SK-N-SH (cell line): Measurements from ENCODE around the gene PGP. TPM values are rescaled to one million over a fixed set of nuclear protein-coding genes. Genes with fewer than 3 reads are reported as not detected.

ENCODE experiments used
- CTCF ChIA-PET: fragments of 300-600, 350-600 bp; formaldehyde crosslinking; extraction: SDS; loops from one replicate; lab custom pipeline; 2021; lab: Yijun Ruan, JAX
- POLR2A ChIA-PET: fragments of 350-600 bp; sonication (Branson Sonifier 250); formaldehyde crosslinking; extraction: SDS; loops from one replicate; lab custom pipeline; 2020; ENCODE audit warnings: antibody characterized with exemption, inconsistent platforms; lab: Yijun Ruan, JAX
- DNase-seq: peaks from one replicate; pipeline ENCODE4 v3.0.0; 2012
- H2AFZ ChIP-seq: fragments of 200-600 bp; sonication (generic); 2 replicates; pipeline ENCODE4 v1.8.1; 2016; ENCODE audit warnings: antibody characterized with exemption, mild to moderate bottlenecking, low read depth
- H3F3A ChIP-seq: fragments of 200-600 bp; sonication (generic); replicated peaks from 2 replicates; pipeline ENCODE3; 2016; ENCODE audit warnings: antibody characterized with exemption, mild to moderate bottlenecking; ENCODE audit not compliant: insufficient read depth
- H3K27ac ChIP-seq, 2 experiments: fragments of 200-500 bp in 1 of 2; fragments of 200-600 bp in 1 of 2; sonication (Bioruptor generic) in 1 of 2; sonication (generic), shearing (Covaris generic) in 1 of 2; 2 replicates each; pipeline versions ENCODE4 v1.5.1 to v1.6.1; 2014 to 2016; ENCODE audit warnings: low read depth in 2 of 2, inconsistent platforms in 1 of 2, low read length in 1 of 2, mild to moderate bottlenecking in 1 of 2, mixed read lengths in 1 of 2
- H3K27me3 ChIP-seq: fragments of 200-600 bp; sonication (generic), shearing (Covaris generic); 2 replicates; pipeline ENCODE4 v1.6.1; 2016; ENCODE audit warnings: mixed run types; ENCODE audit not compliant: insufficient read depth
- H3K36me3 ChIP-seq, 2 experiments: fragments of 200-500 bp in 1 of 2; fragments of 200-600 bp in 1 of 2; sonication (Bioruptor generic) in 1 of 2; sonication (generic) in 1 of 2; replicated peaks in 1 of 2; 2 replicates each; pipeline versions ENCODE3 to v1.5.1; 2014 to 2016; ENCODE audit warnings: low read length in 1 of 2, mild to moderate bottlenecking in 1 of 2; ENCODE audit not compliant: insufficient read depth in 2 of 2, control insufficient read depth in 1 of 2
- H3K4me1 ChIP-seq, 2 experiments: fragments of 200-500 bp in 1 of 2; fragments of 200-600 bp in 1 of 2; sonication (Bioruptor generic) in 1 of 2; sonication (generic), shearing (Covaris generic) in 1 of 2; 2 replicates each; pipeline versions ENCODE4 v1.5.1 to v1.6.1; 2014 to 2016; ENCODE audit warnings: low read depth in 1 of 2, low read length in 1 of 2, mixed run types in 1 of 2; ENCODE audit not compliant: insufficient read depth in 2 of 2, control insufficient read depth in 1 of 2
- H3K4me2 ChIP-seq: fragments of 200-600 bp; sonication (generic), shearing (Covaris generic); 2 replicates; pipeline ENCODE4 v1.6.1; 2017; ENCODE audit warnings: mixed run types
- H3K4me3 ChIP-seq, 2 experiments: fragments of 200-500 bp in 1 of 2; fragments of 200-600 bp in 1 of 2; sonication (Bioruptor generic) in 1 of 2; sonication (generic), shearing (Covaris generic) in 1 of 2; 2 replicates each; pipeline versions ENCODE4 v1.5.1 to v1.8.1; 2014 to 2016; ENCODE audit warnings: low read depth in 2 of 2, inconsistent platforms in 1 of 2, low read length in 1 of 2, mild to moderate bottlenecking in 1 of 2, mixed read lengths in 1 of 2, moderate library complexity in 1 of 2
- H3K79me2 ChIP-seq: fragments of 200-600 bp; sonication (generic); 2 replicates; pipeline ENCODE4 v1.8.1; 2017; ENCODE audit warnings: mild to moderate bottlenecking; ENCODE audit not compliant: insufficient read depth
- H3K9ac ChIP-seq: fragments of 200-600 bp; sonication (generic); 2 replicates; pipeline ENCODE4 v1.6.1; 2017; ENCODE audit warnings: mixed run types
- H3K9me2 ChIP-seq: fragments of 200-600 bp; sonication (generic); 2 replicates; pipeline ENCODE4 v1.6.1; 2017; ENCODE audit warnings: mixed run types
- H3K9me3 ChIP-seq: fragments of 200-600 bp; sonication (generic); 2 replicates; pipeline ENCODE4 v1.6.1; 2017; ENCODE audit warnings: mixed run types, mild to moderate bottlenecking, moderate library complexity
- H4K20me1 ChIP-seq: fragments of 200-600 bp; sonication (generic); 2 replicates; pipeline ENCODE4 v1.6.1; 2017; ENCODE audit warnings: mild to moderate bottlenecking, mixed run types; ENCODE audit not compliant: insufficient read depth
- CHD2 ChIP-seq: fragments of 150-350 bp; IDR thresholded peaks from 2 replicates; pipeline ENCODE4 v1.6.1; 2018; ENCODE audit warnings: low read length; ENCODE audit not compliant: partially characterized antibody
- CTCF ChIP-seq: fragments of 200-600 bp; sonication (generic); IDR thresholded peaks from 2 replicates; pipeline ENCODE4 v1.6.1; 2017; ENCODE audit warnings: antibody characterized with exemption, mild to moderate bottlenecking, moderate library complexity
- ELF1 ChIP-seq: IDR thresholded peaks from 2 replicates; pipeline ENCODE4 v1.4.0; 2012
- FOXJ3 ChIP-seq: sonication (generic); formaldehyde crosslinking; IDR thresholded peaks from 2 replicates; pipeline ENCODE4 v1.5.1; 2020; ENCODE audit warnings: mild to moderate bottlenecking, missing genetic modification reagents
- GABPA ChIP-seq: IDR thresholded peaks from 2 replicates; pipeline ENCODE4 v1.4.0; 2012; ENCODE audit warnings: low read depth, mild to moderate bottlenecking
- IRF3 ChIP-seq: fragments of 150-350 bp; IDR thresholded peaks from 2 replicates; pipeline ENCODE4 v1.6.1; 2016; ENCODE audit warnings: mild to moderate bottlenecking, low read depth, low read length
- JUND ChIP-seq: IDR thresholded peaks from 2 replicates; pipeline ENCODE4 v1.4.0; 2012
- MAX ChIP-seq: IDR thresholded peaks from 2 replicates; pipeline ENCODE4 v1.4.0; 2012; ENCODE audit warnings: low read depth
- MEF2A ChIP-seq: IDR thresholded peaks from 2 replicates; pipeline ENCODE4 v1.4.0; 2012; ENCODE audit warnings: low read depth, borderline replicate concordance
- NFIC ChIP-seq: IDR thresholded peaks from 2 replicates; pipeline ENCODE4 v1.4.0; 2012; ENCODE audit warnings: borderline replicate concordance
- NRF1 ChIP-seq: IDR thresholded peaks from 2 replicates; pipeline ENCODE4 v1.6.1; 2012; ENCODE audit warnings: low read depth, mild to moderate bottlenecking, low read length
- RCOR1 ChIP-seq: fragments of 150-350 bp; IDR thresholded peaks from 2 replicates; pipeline ENCODE4 v1.6.1; 2017; ENCODE audit warnings: antibody characterized with exemption, low read length
- RXRA ChIP-seq: IDR thresholded peaks from 2 replicates; pipeline ENCODE4 v1.4.0; 2012; ENCODE audit warnings: low read depth, mild to moderate bottlenecking, borderline replicate concordance
- SIN3A ChIP-seq: IDR thresholded peaks from 2 replicates; pipeline ENCODE4 v1.6.1; 2012; ENCODE audit warnings: low read depth, mild to moderate bottlenecking, low read length, moderate library complexity, borderline replicate concordance
- TCF12 ChIP-seq: IDR thresholded peaks from 2 replicates; pipeline ENCODE4 v1.4.0; 2012
- TEAD4 ChIP-seq: IDR thresholded peaks from 2 replicates; pipeline ENCODE4 v1.4.0; 2012; ENCODE audit warnings: mild to moderate bottlenecking, borderline replicate concordance; ENCODE audit not compliant: insufficient read depth
- USF1 ChIP-seq: IDR thresholded peaks from 2 replicates; pipeline ENCODE4 v1.4.0; 2012; ENCODE audit warnings: low read depth, borderline replicate concordance
- YY1 ChIP-seq: IDR thresholded peaks from 2 replicates; pipeline ENCODE4 v1.4.0; 2012; ENCODE audit warnings: low read depth, mild to moderate bottlenecking
- ZBTB33 ChIP-seq: IDR thresholded peaks from 2 replicates; pipeline ENCODE4 v1.4.0; 2012; ENCODE audit warnings: low read depth, borderline replicate concordance
- WGBS: methylation state at CpG from one replicate; pipeline ENCODE4 v1.1.6; 2017; ENCODE audit warnings: low lambda C conversion rate; 5-methylcytosine and 5-hydroxymethylcytosine counted together
- polyA plus RNA-seq, 3 experiments: library from polyadenylated mRNA; depleted of rRNA; stranded (reverse); fragments of >200 nt; gene quantifications; 2 replicates each; pipeline ENCODE4 v1.2.3, GENCODE V29; 2012

The PGP gene
- polyA plus RNA-seq, 1 of the 3 experiments (the other 2 are of a cell fraction) = 10.3 TPM

GRCh38 chr16:2195322-2196161 lies 19.1 kb downstream of the PGP start:
- CTCF ChIA-PET = interaction anchor here (0.6 to 3.6 kb wide), 21 partner anchors 9 to 306 kb away, joined by 3 to 33 read pairs (median 5); partner anchors contain the start of genes BRICD5, CCNF, ECI1 and MLST8
- POLR2A ChIA-PET = interaction anchor here (0.8 to 3.3 kb wide), 6 partner anchors 9 to 56 kb away, joined by 3 to 18 read pairs (median 5); partner anchors contain the start of genes ECI1, MLST8 and TRAF7

More at GRCh38 chr16:2195322-2196161, 19.1 kb downstream of the PGP start:
- WGBS = 0% methylated on average over 1 of the region's 49 CpGs
- H4K20me1 ChIP-seq = no peaks in the 10 kb centered on the region
- no peaks in the 10 kb centered on the region for H3F3A ChIP-seq
- no peak overlapping the region for H3K9ac ChIP-seq
- peak overlapping the region; percentile 44 to 53 for H3K4me3 ChIP-seq
- H3K36me3 ChIP-seq = no peaks in the 10 kb centered on the region
- H3K4me1 ChIP-seq = peaks cover 0 to 18% of the 10 kb centered on the region in 2 experiments; a peak in 1 of 4 replicates
- H3K9me3 ChIP-seq = no peaks in the 10 kb centered on the region
- no peaks in the 10 kb centered on the region for H3K79me2 ChIP-seq
- no peak overlapping the region; a peak in 1 of 4 replicates for H3K27ac ChIP-seq
- DNase-seq = peak; percentile 70
- no peak for TF ChIP-seq CTCF
- no peak for TF ChIP-seq MEF2A
- no peak for TF ChIP-seq RXRA
- no peak for TF ChIP-seq NRF1
- no peak for TF ChIP-seq SIN3A
- no peak for TF ChIP-seq YY1
- no peak for TF ChIP-seq GABPA
- no peak for TF ChIP-seq TCF12
- TF ChIP-seq NFIC = no peak
- TF ChIP-seq FOXJ3 (CRISPR knock-in tag) = no peak
- no peak for TF ChIP-seq IRF3
- no peak for TF ChIP-seq CHD2
- no peak for TF ChIP-seq TEAD4
- no peak for TF ChIP-seq RCOR1
- TF ChIP-seq USF1 = no peak
- TF ChIP-seq ELF1 = no peak
- no peak for TF ChIP-seq MAX
- TF ChIP-seq JUND = no peak
- no peak for TF ChIP-seq ZBTB33
- no peaks in the 10 kb centered on the region for H3K9me2 ChIP-seq
- H2AFZ ChIP-seq = no peak overlapping the region
- no peaks in the 10 kb centered on the region for H3K27me3 ChIP-seq
- H3K4me2 ChIP-seq = peak overlapping the region; percentile 77
